ENCODE data around the gene LCP2.

DNA sequence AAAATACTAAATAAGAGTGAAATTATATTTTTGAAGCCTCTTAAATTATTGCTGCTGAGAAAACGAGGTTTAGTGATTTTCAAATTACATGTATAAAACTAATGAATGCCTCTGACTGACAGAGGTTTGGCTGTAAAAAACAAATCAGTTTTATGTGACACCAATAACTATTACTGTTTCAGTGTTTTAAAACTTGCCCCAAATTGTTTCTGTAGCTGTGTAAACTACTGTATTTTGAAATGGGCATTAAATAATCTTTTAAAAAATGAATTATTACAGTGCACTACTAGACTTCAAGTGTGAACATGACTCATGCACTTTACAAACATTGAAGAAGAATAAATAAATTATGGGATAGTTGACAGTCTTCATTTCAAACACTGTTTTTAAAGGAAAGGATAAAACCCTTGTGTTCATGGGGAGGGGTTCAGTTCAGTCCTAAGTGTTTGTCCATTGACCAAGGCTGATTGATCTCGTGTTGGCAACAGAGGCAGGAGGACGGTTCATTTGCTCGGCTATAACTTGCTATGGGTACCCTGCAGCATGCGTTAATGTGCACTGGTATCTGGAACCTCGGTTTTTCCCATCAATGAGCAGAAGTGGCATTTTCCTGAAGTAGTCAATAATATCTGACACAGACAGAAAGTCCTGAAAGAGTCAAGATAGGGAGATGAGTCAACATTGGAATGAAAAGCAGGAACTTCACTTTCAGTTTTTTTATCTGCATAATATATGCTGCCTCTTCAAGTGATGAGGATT lies 49.2 kb downstream of the LCP2 start:
- TF ChIP-seq, protein P1, sequence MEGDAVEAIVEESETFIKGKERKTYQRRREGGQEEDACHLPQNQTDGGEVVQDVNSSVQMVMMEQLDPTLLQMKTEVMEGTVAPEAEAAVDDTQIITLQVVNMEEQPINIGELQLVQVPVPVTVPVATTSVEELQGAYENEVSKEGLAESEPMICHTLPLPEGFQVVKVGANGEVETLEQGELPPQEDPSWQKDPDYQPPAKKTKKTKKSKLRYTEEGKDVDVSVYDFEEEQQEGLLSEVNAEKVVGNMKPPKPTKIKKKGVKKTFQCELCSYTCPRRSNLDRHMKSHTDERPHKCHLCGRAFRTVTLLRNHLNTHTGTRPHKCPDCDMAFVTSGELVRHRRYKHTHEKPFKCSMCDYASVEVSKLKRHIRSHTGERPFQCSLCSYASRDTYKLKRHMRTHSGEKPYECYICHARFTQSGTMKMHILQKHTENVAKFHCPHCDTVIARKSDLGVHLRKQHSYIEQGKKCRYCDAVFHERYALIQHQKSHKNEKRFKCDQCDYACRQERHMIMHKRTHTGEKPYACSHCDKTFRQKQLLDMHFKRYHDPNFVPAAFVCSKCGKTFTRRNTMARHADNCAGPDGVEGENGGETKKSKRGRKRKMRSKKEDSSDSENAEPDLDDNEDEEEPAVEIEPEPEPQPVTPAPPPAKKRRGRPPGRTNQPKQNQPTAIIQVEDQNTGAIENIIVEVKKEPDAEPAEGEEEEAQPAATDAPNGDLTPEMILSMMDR (IDR thresholded peaks at IDR 0.05) = no peak
- TF ChIP-seq POLR2AphosphoS2 (conservative IDR thresholded peaks at IDR 0.05; ENCODE audit: low read length) (no peak), ZFP36 (IDR thresholded peaks at IDR 0.05; ENCODE audit: borderline replicate concordance, partially characterized antibody) (no peak), RFX5 (IDR thresholded peaks at IDR 0.05) (no peak), CHD4 (IDR thresholded peaks at IDR 0.05; ENCODE audit: borderline replicate concordance) (no peak), POLR2A (IDR thresholded peaks at IDR 0.05; ENCODE audit: low read length) (no peak), NFE2L2 (conservative IDR thresholded peaks at IDR 0.05; ENCODE audit: low read length) (no peak), CHD2 (IDR thresholded peaks at IDR 0.05; ENCODE audit: low read length, partially characterized antibody) (no peak), KDM1A (IDR thresholded peaks at IDR 0.05; ENCODE audit: low read depth) (no peak), RCOR1 (IDR thresholded peaks at IDR 0.05; ENCODE audit: low read depth, low read length) (no peak), BHLHE40 (IDR thresholded peaks at IDR 0.05; ENCODE audit: low read depth, low read length) (no peak), FOSL2 (IDR thresholded peaks at IDR 0.05) (no peak), FOSL2 (CRISPR knock-in tag; IDR thresholded peaks at IDR 0.05) (no peak)
- TF ChIP-seq, protein P2, sequence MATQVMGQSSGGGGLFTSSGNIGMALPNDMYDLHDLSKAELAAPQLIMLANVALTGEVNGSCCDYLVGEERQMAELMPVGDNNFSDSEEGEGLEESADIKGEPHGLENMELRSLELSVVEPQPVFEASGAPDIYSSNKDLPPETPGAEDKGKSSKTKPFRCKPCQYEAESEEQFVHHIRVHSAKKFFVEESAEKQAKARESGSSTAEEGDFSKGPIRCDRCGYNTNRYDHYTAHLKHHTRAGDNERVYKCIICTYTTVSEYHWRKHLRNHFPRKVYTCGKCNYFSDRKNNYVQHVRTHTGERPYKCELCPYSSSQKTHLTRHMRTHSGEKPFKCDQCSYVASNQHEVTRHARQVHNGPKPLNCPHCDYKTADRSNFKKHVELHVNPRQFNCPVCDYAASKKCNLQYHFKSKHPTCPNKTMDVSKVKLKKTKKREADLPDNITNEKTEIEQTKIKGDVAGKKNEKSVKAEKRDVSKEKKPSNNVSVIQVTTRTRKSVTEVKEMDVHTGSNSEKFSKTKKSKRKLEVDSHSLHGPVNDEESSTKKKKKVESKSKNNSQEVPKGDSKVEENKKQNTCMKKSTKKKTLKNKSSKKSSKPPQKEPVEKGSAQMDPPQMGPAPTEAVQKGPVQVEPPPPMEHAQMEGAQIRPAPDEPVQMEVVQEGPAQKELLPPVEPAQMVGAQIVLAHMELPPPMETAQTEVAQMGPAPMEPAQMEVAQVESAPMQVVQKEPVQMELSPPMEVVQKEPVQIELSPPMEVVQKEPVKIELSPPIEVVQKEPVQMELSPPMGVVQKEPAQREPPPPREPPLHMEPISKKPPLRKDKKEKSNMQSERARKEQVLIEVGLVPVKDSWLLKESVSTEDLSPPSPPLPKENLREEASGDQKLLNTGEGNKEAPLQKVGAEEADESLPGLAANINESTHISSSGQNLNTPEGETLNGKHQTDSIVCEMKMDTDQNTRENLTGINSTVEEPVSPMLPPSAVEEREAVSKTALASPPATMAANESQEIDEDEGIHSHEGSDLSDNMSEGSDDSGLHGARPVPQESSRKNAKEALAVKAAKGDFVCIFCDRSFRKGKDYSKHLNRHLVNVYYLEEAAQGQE (IDR thresholded peaks at IDR 0.05) = no peak

Measured in A549 (cell line).